OCI-M2 (cell line): ENCODE results near the gene NEBL.
"Not testable (repeated sequence)": the region's sequence is repeated elsewhere in the genome, so short reads cannot be mapped to it uniquely, and the experiment has no call there.

Experiments used
- DNase-seq: peaks from one replicate; lab custom pipeline; 2025; ENCODE audit not compliant: unreplicated experiment; lab: John Stamatoyannopoulos, UW

Gene NEBL

GRCh38 chr10:20897146-20897825 lies at the start of gene NEBL:
Gene NEBL, minus strand, starts transcription at chr10:20897311. Its CDS starts 106 bp downstream, at chr10:20897205.
- no peak for DNase-seq

- DNase-seq: no peak
Measured at GRCh38 chr10:20945546-20946332, 48.6 kb upstream of the NEBL start.

GRCh38 chr10:20944789-20945502 lies 47.8 kb upstream of the NEBL start:
- no peak for DNase-seq

- not testable (repeated sequence) for DNase-seq
Measured at GRCh38 chr10:20939414-20939813, 42.3 kb upstream of the NEBL start.

GRCh38 chr10:20936396-20936795 lies 39.3 kb upstream of the NEBL start:
- no peak for DNase-seq

- DNase-seq: no peak
Measured at GRCh38 chr10:20935931-20936330, 38.8 kb upstream of the NEBL start.

- no peak for DNase-seq
Measured at GRCh38 chr10:20935301-20935700, 38.2 kb upstream of the NEBL start.

GRCh38 chr10:20933705-20934104 lies 36.6 kb upstream of the NEBL start:
- DNase-seq: no peak

- DNase-seq: no peak
Measured at GRCh38 chr10:20932606-20933126, 35.6 kb upstream of the NEBL start.

- no peak for DNase-seq
Measured at GRCh38 chr10:20931156-20931795, 34.2 kb upstream of the NEBL start.

GRCh38 chr10:20927456-20927855 lies 30.3 kb upstream of the NEBL start:
- no peak for DNase-seq

- DNase-seq: no peak
Measured at GRCh38 chr10:20922451-20922850, 25.3 kb upstream of the NEBL start.

- DNase-seq: no peak
Measured at GRCh38 chr10:20922033-20922432, 24.9 kb upstream of the NEBL start.

GRCh38 chr10:20920061-20920460 lies 22.9 kb upstream of the NEBL start:
- DNase-seq: no peak

GRCh38 chr10:20919481-20919880 lies 22.4 kb upstream of the NEBL start:
- no peak for DNase-seq

- DNase-seq: no peak
Measured at GRCh38 chr10:20916976-20917375, 19.9 kb upstream of the NEBL start.

- no peak for DNase-seq
Measured at GRCh38 chr10:20912969-20913368, 15.9 kb upstream of the NEBL start.

- no peak for DNase-seq
Measured at GRCh38 chr10:20911626-20912025, 14.5 kb upstream of the NEBL start.

- DNase-seq: no peak
Measured at GRCh38 chr10:20909801-20910200, 12.7 kb upstream of the NEBL start.

- no peak for DNase-seq
Measured at GRCh38 chr10:20908391-20908790, 11.3 kb upstream of the NEBL start.
